Fibroblast of the aortic adventitia (primary cell): ENCODE results near the gene F8. TPM values are rescaled to one million over a fixed set of nuclear protein-coding genes. Genes with fewer than 3 reads are reported as not detected.

Experiments
- DNase-seq: peaks from one replicate; pipeline ENCODE4 v3.0.0-alpha.2; 2010; ENCODE audit warnings: low read depth
- H3K4me3 ChIP-seq: 2 replicates; pipeline ENCODE4 v1.5.1; 2011; ENCODE audit warnings: low read depth, mild to moderate bottlenecking, control low read depth, low read length, moderate library complexity
- total RNA-seq: library from RNA; depleted of rRNA; stranded (reverse); fragments of >200 nt; gene quantifications from 2 replicates; pipeline ENCODE4 v1.2.3, GENCODE V29; 2012; ENCODE audit warnings: low replicate concordance
- TF ChIP-seq, protein P1 (sequence below): IDR thresholded peaks from 2 replicates; pipeline ENCODE4 v1.5.1; 2011; ENCODE audit warnings: mild to moderate bottlenecking, low read length, control low read depth, inconsistent platforms; ENCODE audit not compliant: insufficient read depth

Gene F8
- total RNA-seq, 1 donor, result 7.8 TPM

DNA sequence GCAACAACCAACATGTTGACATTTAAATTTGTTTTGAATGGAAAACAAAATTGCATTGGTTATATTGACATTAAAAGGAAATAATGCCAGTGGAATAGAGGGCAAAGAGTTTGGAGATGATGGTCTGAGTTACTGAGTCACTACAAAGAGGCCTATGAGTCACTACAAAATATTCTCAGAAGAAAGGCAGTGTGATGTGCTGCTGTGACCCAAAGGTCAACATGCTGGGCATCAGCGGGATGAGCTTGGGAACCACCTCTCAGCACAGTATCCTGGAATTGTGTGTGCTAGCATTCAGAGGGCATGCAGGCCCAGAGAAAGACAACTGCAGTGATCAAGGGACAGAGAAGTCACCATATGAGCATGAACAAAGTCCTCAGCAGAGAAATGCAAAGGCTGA lies 45.6 kb upstream of the F8 start:
- no peak overlapping the region for H3K4me3 ChIP-seq
- peak; percentile 38 for DNase-seq
- TF ChIP-seq, protein P1, sequence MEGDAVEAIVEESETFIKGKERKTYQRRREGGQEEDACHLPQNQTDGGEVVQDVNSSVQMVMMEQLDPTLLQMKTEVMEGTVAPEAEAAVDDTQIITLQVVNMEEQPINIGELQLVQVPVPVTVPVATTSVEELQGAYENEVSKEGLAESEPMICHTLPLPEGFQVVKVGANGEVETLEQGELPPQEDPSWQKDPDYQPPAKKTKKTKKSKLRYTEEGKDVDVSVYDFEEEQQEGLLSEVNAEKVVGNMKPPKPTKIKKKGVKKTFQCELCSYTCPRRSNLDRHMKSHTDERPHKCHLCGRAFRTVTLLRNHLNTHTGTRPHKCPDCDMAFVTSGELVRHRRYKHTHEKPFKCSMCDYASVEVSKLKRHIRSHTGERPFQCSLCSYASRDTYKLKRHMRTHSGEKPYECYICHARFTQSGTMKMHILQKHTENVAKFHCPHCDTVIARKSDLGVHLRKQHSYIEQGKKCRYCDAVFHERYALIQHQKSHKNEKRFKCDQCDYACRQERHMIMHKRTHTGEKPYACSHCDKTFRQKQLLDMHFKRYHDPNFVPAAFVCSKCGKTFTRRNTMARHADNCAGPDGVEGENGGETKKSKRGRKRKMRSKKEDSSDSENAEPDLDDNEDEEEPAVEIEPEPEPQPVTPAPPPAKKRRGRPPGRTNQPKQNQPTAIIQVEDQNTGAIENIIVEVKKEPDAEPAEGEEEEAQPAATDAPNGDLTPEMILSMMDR, result no peak

DNA sequence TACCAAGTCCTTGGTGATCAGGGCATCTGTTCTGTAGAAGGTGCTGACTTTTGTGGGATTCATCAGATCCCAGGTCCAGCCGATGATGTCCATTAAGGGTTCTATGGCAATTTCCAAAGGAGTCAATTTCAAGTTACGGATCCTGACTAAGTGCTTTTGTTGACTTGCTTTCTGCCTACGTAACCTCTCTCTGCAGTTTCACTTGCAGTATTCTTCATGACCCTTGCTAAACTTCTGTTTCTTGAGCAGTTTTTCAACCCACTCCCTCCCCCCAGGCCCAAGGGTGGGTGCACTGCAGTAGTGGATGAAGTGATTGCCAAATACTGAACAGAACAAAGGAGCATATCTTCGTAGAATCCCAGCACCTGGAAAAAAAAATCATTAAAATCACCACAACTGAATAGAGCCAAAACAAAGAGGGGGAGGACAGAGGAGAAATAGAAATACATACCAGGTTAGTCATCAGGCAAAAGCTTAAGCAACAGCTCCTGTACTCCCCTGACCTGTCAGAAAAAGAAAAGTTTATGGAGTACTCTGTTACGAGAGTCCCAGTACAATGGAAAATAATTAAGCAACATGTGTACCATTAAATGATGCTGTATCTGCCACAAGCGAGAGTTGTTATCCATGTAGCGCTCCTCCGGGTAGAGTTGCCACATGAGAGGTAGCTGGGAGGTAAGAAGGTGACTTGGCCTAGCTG lies 42.7 kb upstream of the F8 start:
- H3K4me3 ChIP-seq, result no peak overlapping the region
- peak; percentile 43 for DNase-seq
- TF ChIP-seq, protein P1, result no peak

DNA sequence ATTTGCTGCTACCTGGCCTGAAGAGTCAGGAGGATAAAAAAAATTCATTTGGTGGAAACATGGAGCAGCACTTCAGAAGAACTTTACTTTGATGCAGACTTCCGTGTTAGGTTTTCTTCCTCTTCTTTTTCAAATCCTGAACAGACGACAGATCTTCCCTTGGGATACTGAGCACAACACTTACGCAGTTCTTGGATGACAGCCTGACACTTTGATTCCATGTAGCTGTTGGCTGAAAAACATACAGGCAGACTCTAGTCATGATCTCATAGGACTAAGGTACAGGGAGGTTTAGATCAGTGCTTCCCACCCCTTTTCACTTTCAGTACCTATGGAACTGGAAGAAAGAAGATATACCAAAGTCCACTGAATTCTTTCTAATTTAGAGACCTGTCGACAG lies 39.2 kb upstream of the F8 start:
- DNase-seq, result peak; percentile 22
- TF ChIP-seq, protein P1, result no peak
- no peak overlapping the region for H3K4me3 ChIP-seq

DNA sequence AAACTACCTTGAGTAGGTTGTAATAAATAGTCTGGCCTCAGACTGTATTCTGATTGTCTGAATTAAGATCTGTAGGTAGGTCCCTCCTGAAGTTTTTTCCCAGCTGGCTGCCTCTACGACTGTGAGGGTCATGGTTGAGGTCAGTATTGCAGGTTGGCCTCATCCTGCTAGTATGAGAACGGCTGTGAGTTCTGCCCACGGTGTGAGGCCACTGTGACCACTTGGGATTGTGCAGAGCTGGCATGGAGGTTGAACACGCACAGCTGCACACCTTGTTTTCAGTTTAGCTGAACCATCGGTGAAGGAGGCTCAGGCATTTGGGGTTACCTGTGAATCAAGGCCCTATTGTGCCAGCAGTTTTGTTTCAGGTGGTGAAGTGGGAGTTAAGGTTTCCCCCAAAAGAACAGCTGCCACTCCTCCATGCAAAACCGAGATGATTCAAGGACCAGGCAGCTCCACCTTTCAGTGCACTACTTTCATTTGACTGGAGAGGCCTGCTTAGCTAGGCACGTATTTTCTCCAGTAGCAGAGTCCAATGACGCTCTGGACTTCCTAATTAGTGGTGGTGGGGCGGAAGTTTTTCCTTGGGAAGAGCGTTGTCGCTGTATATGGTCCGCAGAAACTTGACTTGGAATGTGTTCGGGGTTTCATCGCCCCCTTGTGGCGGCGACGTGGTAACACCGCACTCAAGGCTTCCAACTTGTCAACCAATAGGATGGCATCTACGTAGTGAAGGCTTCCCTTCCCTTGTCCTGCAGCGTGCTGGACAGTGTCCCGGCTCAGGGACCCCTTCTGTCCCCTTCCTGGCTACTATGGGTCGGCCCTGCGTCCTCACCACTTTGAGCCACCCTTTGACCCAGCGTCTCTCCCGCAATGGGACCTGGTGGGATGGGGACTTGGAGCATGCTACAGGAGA lies 34.6 kb upstream of the F8 start:
- peak; percentile 76 for DNase-seq
- peak overlapping the region; percentile 13 for H3K4me3 ChIP-seq
- TF ChIP-seq, protein P1, result peak; percentile 66

DNA sequence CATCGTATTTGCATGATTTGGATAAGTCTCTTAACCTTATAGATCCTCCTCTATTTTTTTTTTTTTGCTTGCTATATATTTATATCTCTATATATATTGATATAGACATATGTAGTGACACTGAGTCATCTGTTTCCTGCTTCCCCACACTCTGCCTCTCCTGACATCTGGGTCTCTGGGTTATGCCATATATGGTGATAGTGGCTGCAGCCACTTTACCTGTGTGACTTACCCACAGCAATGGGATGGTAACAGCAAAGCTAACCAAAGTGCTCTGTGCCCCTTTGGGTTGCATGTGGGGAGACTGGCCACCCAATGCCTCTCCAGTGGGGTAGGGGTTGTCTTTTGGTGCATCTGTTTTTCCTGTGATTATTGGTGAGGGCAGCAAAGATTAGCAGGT lies 33.9 kb upstream of the F8 start:
- TF ChIP-seq, protein P1, result no peak
- no peak overlapping the region for H3K4me3 ChIP-seq
- DNase-seq, result no peak

DNA sequence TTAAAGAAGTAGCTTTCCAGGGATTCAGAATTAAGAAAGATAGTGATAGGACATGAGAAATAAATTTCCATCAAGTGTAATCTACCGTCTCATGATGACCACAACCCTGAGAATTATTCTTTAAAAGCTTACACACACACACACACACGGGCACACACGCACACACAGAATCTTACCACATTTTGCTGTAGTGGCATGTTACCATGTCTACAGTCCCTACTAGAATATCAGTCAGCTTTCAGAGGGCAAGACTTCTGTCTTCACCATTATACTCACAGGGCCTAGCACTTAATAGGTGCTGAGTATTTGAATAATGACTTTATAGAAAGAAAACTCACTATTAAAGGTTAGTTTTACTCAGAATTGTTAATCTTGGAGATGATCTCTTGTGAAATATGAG lies 33.0 kb upstream of the F8 start:
- TF ChIP-seq, protein P1, result no peak
- no peak for DNase-seq
- no peak overlapping the region for H3K4me3 ChIP-seq
